Spleen (tissue), 11 donors: ENCODE results near the gene ZBP1. TPM values are rescaled to one million over a fixed set of nuclear protein-coding genes. Genes with fewer than 3 reads are reported as not detected.
A peak's percentile ranks its signal among the peaks of the same experiment; 100 is the strongest.

Experiments
- DNase-seq: peaks from one replicate; pipeline ENCODE4 v3.0.0-alpha.2; 2020
- H3K27ac ChIP-seq, 8 donors: fragments of 200-600 bp; sonication (generic) in 7 of 8; 1 replicate in 4 of 8; 2 replicates in 4 of 8; pipeline versions ENCODE4 v1.5.0 to v1.8.0; 2016 to 2021; ENCODE audit warnings: inconsistent platforms in 4 of 8, mild to moderate bottlenecking in 4 of 8, moderate library complexity in 1 of 8
- H3K27me3 ChIP-seq, 7 donors: fragments of 200-600 bp; sonication (generic) in 6 of 7; replicated peaks in 1 of 7; 1 replicate in 4 of 7; 2 replicates in 3 of 7; pipeline versions ENCODE4 v1.5.0 to v1.8.0; 2016 to 2021; ENCODE audit warnings: inconsistent platforms in 3 of 7, mild to moderate bottlenecking in 1 of 7
- H3K36me3 ChIP-seq, 6 donors: fragments of 200-600 bp; sonication (generic) in 5 of 6; 1 replicate in 4 of 6; 2 replicates in 2 of 6; pipeline versions ENCODE4 v1.5.0 to v1.8.0; 2016 to 2021; ENCODE audit warnings: inconsistent platforms in 2 of 6
- H3K4me1 ChIP-seq, 6 donors: fragments of 200-600 bp; sonication (generic) in 5 of 6; 1 replicate in 3 of 6; 2 replicates in 3 of 6; pipeline versions ENCODE4 v1.5.0 to v1.8.0; 2016 to 2021; ENCODE audit warnings: inconsistent platforms in 3 of 6
- H3K4me3 ChIP-seq, 8 donors: fragments of 200-600 bp; sonication (generic) in 7 of 8; 1 replicate in 4 of 8; 2 replicates in 4 of 8; pipeline versions ENCODE4 v1.5.0 to v1.8.0; 2016 to 2021; ENCODE audit warnings: inconsistent platforms in 4 of 8, mild to moderate bottlenecking in 4 of 8, moderate library complexity in 2 of 8
- H3K9me3 ChIP-seq, 8 donors: fragments of 200-600 bp; sonication (generic) in 7 of 8; 1 replicate in 4 of 8; 2 replicates in 4 of 8; pipeline versions ENCODE4 v1.5.0 to v1.8.0; 2016 to 2021; ENCODE audit warnings: inconsistent platforms in 4 of 8
- CTCF ChIP-seq, 11 experiments: fragments of 200-600 bp in 7 of 11; fragments of 450-650 bp in 4 of 11; sonication (generic) in 4 of 11; IDR thresholded peaks in 8 of 11; conservative IDR thresholded peaks in 3 of 11; 1 replicate in 7 of 11; 2 replicates in 4 of 11; pipeline versions ENCODE4 v1.4.0 to v1.8.0; 2016 to 2021; ENCODE audit warnings: antibody characterized with exemption in 11 of 11, inconsistent platforms in 4 of 11, mild to moderate bottlenecking in 1 of 11
- POLR2A ChIP-seq, 3 donors: fragments of 450-650 bp; IDR thresholded peaks; one replicate each; pipeline ENCODE4 v1.5.1; 2017; ENCODE audit warnings: antibody characterized with exemption in 3 of 3, mild to moderate bottlenecking in 1 of 3
- POLR2AphosphoS5 ChIP-seq, 3 donors: sonication (generic); formaldehyde crosslinking; IDR thresholded peaks; one replicate each; pipeline ENCODE4 v1.5.1; 2017; ENCODE audit warnings: antibody characterized with exemption in 3 of 3
- WGBS, 5 donors: extraction: QIAGEN DNeasy Blood & Tissue Kit in 3 of 5; methylation state at CpG; one replicate each; pipeline versions ENCODE4 v1.1.5 to v1.1.7; 2013 to 2018; 5-methylcytosine and 5-hydroxymethylcytosine counted together
- intact Hi-C: fragments of 100-400 bp; cut with DNase I; formaldehyde crosslinking; loops from one replicate; pipeline ENCODE4 v1.15.0; 2023; ENCODE audit warnings: low total_unique reads
- polyA plus RNA-seq, 3 donors: library from polyadenylated mRNA; stranded (reverse); fragments of 200-250 nt; gene quantifications; one replicate each; pipeline ENCODE4 v1.2.1, GENCODE V29; 2013
- total RNA-seq, 7 donors: library from RNA; depleted of rRNA in 3 of 7; stranded (reverse); fragments of >200 nt in 3 of 7; fragmentation: NEBNext Ultra II Directional in 4 of 7; extraction: Animal tissue kit (Norgen Biotek cat#: 25700) in 4 of 7; gene quantifications; one replicate each; pipeline versions ENCODE4 v1.1.0 to v1.2.1, GENCODE V29; 2016 to 2021
- donor health status: healthy with polysubstance abuse.
- donor health status: DM: no; HTN: no; CAD: no; lungs with moderate emphysema.
- donor health status: DM: no; HTN: no; CAD: no.
- donor health status: Bipolar disorder and iron deficiency.
- donor health status: healthy.
- donor health status: DM: no; HTN: no; CAD: no.
- donor health status: DM: yes; HTN: yes; CAD: no.

ZBP1 gene
- total and polyA plus RNA-seq, 10 donors, result 8.6 to 28.4 (median 16.6) TPM

GRCh38 chr20:57638173-57638894, 18.1 kb upstream of the ZBP1 start:
- no peak for DNase-seq
- Histone ChIP-seq H3K4me1 (peaks cover 0 to 6% (median 0%) of the 10 kb centered on the region in 6 donors), H3K36me3 (no peaks in the 10 kb centered on the region), H3K27ac (no peak overlapping the region), H3K9me3 (peaks cover 0 to 36% (median 21%) of the 10 kb centered on the region in 8 donors), H3K27me3 (no peaks in the 10 kb centered on the region), H3K4me3 (no peak overlapping the region)
- intact Hi-C loops, result no loop called here
- 65 to 81% (median 72%) methylated on average over 7 of the region's 7 CpGs for WGBS, 5 donors
- TF ChIP-seq POLR2A (IDR thresholded peaks at IDR 0.05), result no peak
- TF ChIP-seq POLR2AphosphoS5 (IDR thresholded peaks at IDR 0.05), result no peak
- no peak for TF ChIP-seq CTCF (IDR thresholded peaks at IDR 0.05 in 8 of 11, conservative IDR thresholded peaks at IDR 0.05 in 3 of 11)

GRCh38 chr20:57633945-57634491, 13.8 kb upstream of the ZBP1 start:
- TF ChIP-seq CTCF (IDR thresholded peaks at IDR 0.05 in 8 of 11, conservative IDR thresholded peaks at IDR 0.05 in 3 of 11), result no peak
- TF ChIP-seq POLR2AphosphoS5 (IDR thresholded peaks at IDR 0.05), result no peak
- TF ChIP-seq POLR2A (IDR thresholded peaks at IDR 0.05), result no peak
- H3K27me3 ChIP-seq, result no peaks in the 10 kb centered on the region
- H3K9me3 ChIP-seq, result peaks cover 0 to 31% (median 18%) of the 10 kb centered on the region in 8 donors
- 74 to 92% (median 81%) methylated on average over 2 of the region's 2 CpGs for WGBS, 5 donors
- no peak overlapping the region for H3K4me3 ChIP-seq
- no peak overlapping the region for H3K27ac ChIP-seq
- DNase-seq, result no peak
- H3K4me1 ChIP-seq, result peaks cover under 1 to 22% (median 9%) of the 10 kb centered on the region in 6 donors
- H3K36me3 ChIP-seq, result no peaks in the 10 kb centered on the region
- intact Hi-C loops, result no loop called here

- peaks cover 0 to 27% (median 18%) of the 10 kb centered on the region in 8 donors for H3K9me3 ChIP-seq
- WGBS, 5 donors, result 82 to 94% (median 84%) methylated on average over 2 of the region's 2 CpGs
- DNase-seq, result no peak
- H3K27ac ChIP-seq, result no peak overlapping the region
- TF ChIP-seq CTCF (IDR thresholded peaks at IDR 0.05 in 8 of 11, conservative IDR thresholded peaks at IDR 0.05 in 3 of 11), result no peak
- no peak for TF ChIP-seq POLR2AphosphoS5 (IDR thresholded peaks at IDR 0.05)
- TF ChIP-seq POLR2A (IDR thresholded peaks at IDR 0.05), result no peak
- peaks cover 15 to 40% (median 25%) of the 10 kb centered on the region in 6 donors for H3K4me1 ChIP-seq
- no peaks in the 10 kb centered on the region for H3K27me3 ChIP-seq
- H3K36me3 ChIP-seq, result no peaks in the 10 kb centered on the region
- intact Hi-C loops, result no loop called here
- no peak overlapping the region for H3K4me3 ChIP-seq
These were observed 12.1 kb upstream of the ZBP1 start for GRCh38 chr20:57632286-57632685.

GRCh38 chr20:57630061-57630460, 9.8 kb upstream of the ZBP1 start:
- Histone ChIP-seq H3K27me3 (no peaks in the 10 kb centered on the region), H3K4me1 (peaks cover 17 to 50% (median 35%) of the 10 kb centered on the region in 6 donors), H3K9me3 (peaks cover 0 to 11% (median 6%) of the 10 kb centered on the region in 8 donors), H3K4me3 (peak overlapping the region; percentile 10 to 67 (median 31)), H3K27ac (peak overlapping the region; percentile 86 to 92 (median 90)), H3K36me3 (peaks cover 0 to 3% (median 0%) of the 10 kb centered on the region in 6 donors)
- intact Hi-C loops, result no loop called here
- WGBS, 5 donors, result 26 to 42% (median 40%) methylated on average over 4 of the region's 4 CpGs
- TF ChIP-seq POLR2AphosphoS5 (IDR thresholded peaks at IDR 0.05) (peak in 1 of 3 donors; percentile 4), POLR2A (IDR thresholded peaks at IDR 0.05) (no peak)
- DNase-seq, result peak; percentile 76
